Measurements from ENCODE around the gene ARAP2. TPM values are rescaled to one million over a fixed set of nuclear protein-coding genes. Genes with fewer than 3 reads are reported as not detected.
A peak's percentile ranks its signal among the peaks of the same experiment; 100 is the strongest.

The ARAP2 gene
- 1 to 10 TPM; 6.5 to 7.1 (median 6.7) TPM for polyA plus RNA-seq (ENCODE audit: insufficient read length in 3 of 3)

- peak in 1 of 3 donors; percentile 43 for DNase-seq (ENCODE audit: low read depth in 3 of 3, low spot score in 2 of 3)
These were observed at the start of gene ARAP2 for GRCh38 chr4:36244257-36245082. ARAP2 (minus strand) TSS chr4:36244514; CDS start chr4:36229486, 15,028 bp downstream.

- no peak for DNase-seq (ENCODE audit: low read depth in 3 of 3, low spot score in 2 of 3)
These were observed 48.4 kb upstream of the ARAP2 start for GRCh38 chr4:36292556-36293188.

GRCh38 chr4:36290641-36291040, 46.3 kb upstream of the ARAP2 start:
- no peak for DNase-seq (ENCODE audit: low read depth in 3 of 3, low spot score in 2 of 3)

DNA sequence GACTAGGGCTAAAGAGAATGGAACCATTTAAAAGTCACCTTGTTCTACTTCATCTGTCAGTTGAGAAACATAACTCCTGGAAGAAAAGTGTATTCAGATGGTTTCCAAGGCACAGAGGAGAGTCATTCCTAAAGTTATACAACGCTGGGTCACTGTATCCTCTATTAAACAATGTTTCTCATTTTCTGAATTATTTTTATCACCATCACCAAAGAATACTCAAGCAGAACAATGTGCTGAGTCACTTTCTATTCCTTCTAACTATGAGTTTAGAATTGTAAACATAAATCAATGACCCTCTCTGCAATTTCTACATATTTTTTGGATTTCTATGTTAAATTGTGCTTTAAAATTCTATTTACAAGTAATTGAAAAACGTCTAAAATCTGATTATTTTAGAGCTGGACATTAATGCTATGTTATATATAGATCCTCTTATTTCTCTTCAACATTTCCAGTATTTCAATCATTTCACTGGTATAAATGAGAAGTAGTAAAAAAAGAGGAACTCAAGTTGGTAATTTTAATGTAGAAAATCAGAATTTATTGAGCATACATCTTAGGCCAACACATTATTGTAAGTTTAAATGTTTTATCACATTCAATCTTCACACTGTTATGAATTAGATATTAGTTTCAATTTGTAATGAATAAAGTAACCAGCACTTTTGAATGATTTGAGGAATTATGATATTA, 44.6 kb upstream of the ARAP2 start:
- DNase-seq (ENCODE audit: low read depth in 3 of 3, low spot score in 2 of 3): no peak

DNA sequence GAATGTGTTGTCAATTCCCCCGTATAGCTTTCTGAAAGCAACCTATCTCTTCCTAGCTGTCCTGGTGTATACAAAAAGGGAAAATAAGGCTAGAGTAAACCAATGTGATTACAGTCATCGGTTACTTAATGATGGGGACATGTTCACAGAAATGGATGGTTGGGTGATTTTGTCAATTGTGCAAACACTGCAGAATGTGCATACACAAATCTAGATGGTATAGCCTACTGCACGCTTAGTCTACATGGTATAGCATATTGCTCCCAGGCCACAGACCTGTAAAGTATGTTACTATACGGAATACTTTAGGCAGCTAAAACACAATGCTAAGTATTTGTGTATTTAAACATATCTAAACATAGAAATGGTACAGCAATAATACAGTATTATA, 42.2 kb upstream of the ARAP2 start:
- no peak for DNase-seq (ENCODE audit: low read depth in 3 of 3, low spot score in 2 of 3)

DNA sequence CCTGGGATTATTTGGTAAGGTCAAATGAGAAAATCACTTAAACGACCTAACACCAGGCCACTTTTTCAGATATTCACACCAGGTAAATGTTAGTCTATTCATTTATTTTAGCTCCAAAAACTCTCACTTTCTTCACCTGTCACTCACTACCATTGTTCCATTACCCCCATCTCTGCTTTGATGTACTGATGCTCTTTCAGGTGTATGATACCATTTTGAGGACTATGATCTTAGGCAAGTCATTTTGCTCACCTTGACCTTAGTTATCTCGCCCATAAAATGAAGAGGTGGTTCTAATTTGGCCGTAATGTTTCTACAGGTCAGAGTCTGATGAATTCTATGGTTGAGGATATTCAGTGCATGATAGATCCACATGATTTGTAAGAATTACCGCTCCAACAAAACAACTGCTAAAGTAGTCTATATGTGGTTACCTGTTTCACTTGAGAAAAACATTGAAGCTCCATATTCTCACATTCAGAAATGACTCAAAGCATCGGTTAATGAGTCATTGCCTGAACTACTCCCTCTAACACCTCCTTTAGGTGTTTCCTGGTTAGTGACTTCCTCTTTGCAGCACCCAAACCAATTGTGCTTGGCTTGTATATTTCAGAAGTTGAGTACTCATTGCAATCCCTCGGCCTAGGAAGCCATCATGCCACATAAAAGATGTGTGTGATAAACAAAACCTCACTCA, 41.6 kb upstream of the ARAP2 start:
- DNase-seq (ENCODE audit: low read depth in 3 of 3, low spot score in 2 of 3): no peak

DNA sequence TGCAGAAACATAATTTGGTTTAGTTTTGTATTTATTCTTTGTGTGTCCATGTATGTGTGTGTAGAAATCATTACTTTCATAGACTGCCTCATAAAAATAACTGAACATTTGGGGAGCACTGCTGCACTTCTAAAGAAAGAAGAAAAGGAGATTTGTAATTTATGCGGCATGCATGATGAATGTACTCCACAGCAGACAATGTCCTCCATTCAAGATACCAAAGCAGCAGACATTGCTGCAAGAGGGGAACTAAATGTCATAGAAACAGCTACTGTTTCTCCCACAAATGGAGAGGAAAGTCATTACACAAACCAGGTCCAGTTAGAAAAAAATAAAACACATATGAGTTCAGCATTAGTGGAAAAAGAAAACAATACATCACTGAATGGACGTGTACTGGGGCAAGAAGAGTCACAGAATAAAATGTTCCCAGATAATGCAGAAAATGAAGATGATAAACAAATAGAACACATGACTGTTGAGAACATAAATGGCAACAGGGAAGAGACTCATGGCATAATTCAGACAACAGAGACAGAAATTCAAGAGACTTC, 39.7 kb upstream of the ARAP2 start:
- no peak for DNase-seq (ENCODE audit: low read depth in 3 of 3, low spot score in 2 of 3)

- no peak for DNase-seq (ENCODE audit: low read depth in 3 of 3, low spot score in 2 of 3)
These were observed 38.3 kb upstream of the ARAP2 start for GRCh38 chr4:36282503-36283030.

DNA sequence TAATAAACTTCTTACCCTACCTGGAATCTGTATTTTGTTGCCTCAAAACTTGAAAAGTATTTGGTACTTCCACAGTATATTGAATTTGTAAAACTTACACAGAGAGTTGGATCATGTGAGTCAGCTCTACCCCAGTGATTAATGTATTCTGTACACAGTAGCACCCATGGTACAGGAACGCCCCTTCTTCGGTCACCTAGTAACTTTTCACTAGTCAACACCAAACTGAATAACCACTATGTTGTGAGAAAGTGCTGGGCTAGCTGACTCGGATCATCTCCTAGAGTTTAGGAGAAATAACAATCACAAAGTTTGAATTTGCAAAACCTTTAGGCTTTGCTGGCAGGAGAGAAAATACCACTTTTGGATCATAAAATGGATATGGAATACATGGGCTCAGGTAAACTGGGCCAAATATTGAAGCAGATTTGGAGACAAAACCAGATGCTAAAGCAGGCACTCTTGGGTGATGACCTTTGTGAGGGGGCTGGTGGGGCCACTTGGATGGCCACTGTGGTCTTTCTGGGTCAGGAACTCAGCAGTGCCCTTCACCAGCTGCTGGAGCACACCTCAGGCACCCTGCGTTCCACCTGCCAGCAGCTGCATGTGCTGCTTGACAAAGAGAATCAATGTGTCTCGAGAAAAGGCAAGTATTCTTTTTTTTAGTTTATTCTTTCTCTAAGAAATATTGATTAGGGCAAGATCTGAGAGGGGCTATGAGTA, 37.2 kb upstream of the ARAP2 start, which contains the start of gene DTHD1:
Gene DTHD1, plus strand, starts transcription at position 233 of the 723 bp plus-strand sequence. Its CDS starts 143 bp downstream, at position 376.
- no peak for DNase-seq (ENCODE audit: low read depth in 3 of 3, low spot score in 2 of 3)

DNA sequence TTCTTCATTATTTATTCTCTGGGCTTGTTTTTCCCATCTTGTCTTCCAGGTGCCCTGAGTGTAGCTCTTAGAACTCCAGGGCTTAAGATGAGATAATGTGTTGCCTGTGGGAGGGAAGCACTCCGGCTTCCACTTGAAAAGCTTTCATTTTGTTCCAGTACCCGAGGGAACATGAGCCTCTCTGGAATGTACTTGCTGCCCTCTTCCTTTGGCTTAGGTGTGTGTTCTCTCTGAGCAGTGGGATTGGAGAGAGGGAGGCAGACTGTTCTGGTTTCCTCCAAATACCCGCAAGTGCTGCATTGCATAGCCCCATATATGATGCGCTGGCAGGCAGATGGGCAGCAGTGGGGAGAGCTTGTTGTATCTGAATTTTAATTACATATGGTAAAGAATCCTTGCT, 36.2 kb upstream of the ARAP2 start:
- no peak for DNase-seq (ENCODE audit: low read depth in 3 of 3, low spot score in 2 of 3)

- no peak for DNase-seq (ENCODE audit: low read depth in 3 of 3, low spot score in 2 of 3)
These were observed 34.5 kb upstream of the ARAP2 start for GRCh38 chr4:36278789-36279188.

DNA sequence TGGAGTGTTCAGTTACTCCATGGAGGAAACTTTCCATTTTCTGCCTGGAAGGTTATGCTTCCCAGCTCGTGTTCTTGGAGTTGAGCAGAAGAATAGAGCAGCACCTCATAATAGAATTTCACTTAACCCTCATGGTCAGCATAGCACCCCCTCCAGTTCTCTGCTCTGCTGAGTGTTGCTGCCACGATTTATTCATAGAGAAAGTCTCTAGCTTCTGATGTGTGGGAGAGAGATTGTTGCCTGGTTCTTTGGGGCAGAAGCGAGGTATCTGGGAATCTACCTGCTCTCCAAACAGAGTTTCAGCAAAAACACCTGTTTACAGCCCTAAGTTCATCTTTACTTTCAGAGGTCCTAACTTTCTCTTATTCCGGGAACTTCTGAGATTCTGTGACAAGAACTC, 33.2 kb upstream of the ARAP2 start:
- DNase-seq (ENCODE audit: low read depth in 3 of 3, low spot score in 2 of 3): no peak

DNA sequence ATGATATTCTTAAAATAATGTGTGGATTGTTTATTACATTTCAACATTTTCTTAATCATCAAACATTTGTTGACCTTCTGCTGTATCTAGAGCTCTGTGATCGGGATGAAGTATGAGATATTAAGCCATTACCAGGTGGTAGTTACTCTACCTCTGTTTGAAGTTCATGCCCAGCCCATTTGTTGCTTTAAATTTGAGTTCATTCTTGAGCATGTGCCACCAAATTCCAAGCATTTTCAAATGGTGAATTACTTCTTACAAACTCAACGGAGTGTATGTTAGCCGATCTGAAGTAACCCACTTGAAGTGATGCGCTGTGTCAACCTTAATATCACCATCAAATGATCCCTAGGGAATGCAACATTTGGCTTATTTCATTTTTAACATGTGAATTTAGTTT, 29.8 kb upstream of the ARAP2 start:
- no peak for DNase-seq (ENCODE audit: low read depth in 3 of 3, low spot score in 2 of 3)

- DNase-seq (ENCODE audit: low read depth in 3 of 3, low spot score in 2 of 3): no peak
These were observed 29.0 kb upstream of the ARAP2 start for GRCh38 chr4:36273276-36273675.

GRCh38 chr4:36269533-36270173, 25.3 kb upstream of the ARAP2 start:
- no peak for DNase-seq (ENCODE audit: low read depth in 3 of 3, low spot score in 2 of 3)

DNA sequence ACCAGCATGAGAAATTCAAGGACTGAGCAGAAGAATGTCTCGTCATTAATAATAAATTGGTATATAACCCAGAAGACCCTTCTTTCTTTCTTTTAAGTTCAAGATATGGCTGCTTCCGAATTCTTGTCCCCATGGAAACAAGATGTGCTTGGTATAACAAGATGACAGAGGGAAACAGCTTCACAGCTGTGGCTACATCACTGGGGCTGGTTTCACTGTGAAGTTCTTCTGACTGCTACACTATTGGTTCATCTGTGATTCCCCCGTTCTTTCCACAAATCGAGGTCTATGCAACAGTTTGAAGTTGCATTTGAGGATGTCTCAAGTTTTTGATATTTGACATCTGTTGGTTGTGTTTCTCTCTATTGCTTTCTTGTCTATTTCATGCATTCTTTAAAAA, 24.8 kb upstream of the ARAP2 start:
- no peak for DNase-seq (ENCODE audit: low read depth in 3 of 3, low spot score in 2 of 3)

- DNase-seq (ENCODE audit: low read depth in 3 of 3, low spot score in 2 of 3): no peak
These were observed 23.4 kb upstream of the ARAP2 start for GRCh38 chr4:36267486-36268268.

GRCh38 chr4:36264207-36264826, 20.0 kb upstream of the ARAP2 start:
- DNase-seq (ENCODE audit: low read depth in 3 of 3, low spot score in 2 of 3): no peak

Data from right renal cortex interstitium (tissue), 3 donors.